Pancreas (tissue), 10 donors: ENCODE results near the gene VLDLR. TPM values are rescaled to one million over a fixed set of nuclear protein-coding genes. Genes with fewer than 3 reads are reported as not detected.

Source experiments
- ATAC-seq, 4 donors: fragments of 200-7000 bp; cut with Tn5 transposase; one replicate each; pipeline versions ENCODE4 v1.8.0 to v1.9.1; 2020; ENCODE audit warnings: mild to moderate bottlenecking in 4 of 4, moderate library complexity in 4 of 4
- DNase-seq, 6 donors: peaks; one replicate each; pipeline ENCODE4 v3.0.0-alpha.2; 2020
- FAIRE-seq: peaks from 2 replicates; lab custom pipeline; 2012; peaks lifted over from hg19 to GRCh38; lab: Jason Lieb, UNC
- H3K27ac ChIP-seq, 4 donors: fragments of 200-600 bp; sonication (generic); 1 replicate in 3 of 4; 2 replicates in 1 of 4; pipeline versions ENCODE4 v1.5.0 to v1.8.0; 2020
- H3K27me3 ChIP-seq, 4 donors: fragments of 200-600 bp; one replicate each; pipeline ENCODE4 v1.8.0; 2021
- H3K36me3 ChIP-seq, 3 donors: fragments of 200-600 bp; sonication (generic) in 1 of 3; one replicate each; pipeline versions ENCODE4 v1.5.0 to v1.8.0; 2020 to 2021
- H3K4me1 ChIP-seq, 3 donors: fragments of 200-600 bp; one replicate each; pipeline ENCODE4 v1.8.0; 2021
- H3K4me3 ChIP-seq, 4 donors: fragments of 200-600 bp; sonication (generic) in 2 of 4; one replicate each; pipeline versions ENCODE4 v1.5.0 to v1.8.0; 2020 to 2021
- H3K9me3 ChIP-seq, 4 donors: fragments of 200-600 bp; one replicate each; pipeline ENCODE4 v1.8.0; 2021
- WGBS, 2 donors: extraction: QIAGEN DNeasy Blood & Tissue Kit; methylation state at CpG; one replicate each; pipeline ENCODE4 v1.1.7; 2013; 5-methylcytosine and 5-hydroxymethylcytosine counted together
- intact Hi-C, 3 donors: fragments of 100-400 bp; cut with DNase I; formaldehyde crosslinking; loops; one replicate each; pipeline versions ENCODE4 v1.11.1 to v1.14.2; 2022
- polyA plus RNA-seq, 2 donors: library from polyadenylated mRNA; stranded (reverse); fragments of 200-250 nt; gene quantifications; one replicate each; pipeline ENCODE4 v1.2.3, GENCODE V29; 2013
- total RNA-seq, 6 donors: library from RNA; stranded (reverse); fragmentation: NEBNext Ultra II Directional in 4 of 6; extraction: Animal tissue kit (Norgen Biotek cat#: 25700) in 4 of 6; gene quantifications; one replicate each; pipeline versions ENCODE4 v1.2.1 to v1.2.4, GENCODE V29; 2021 to 2023
- TF ChIP-seq, protein P1 (sequence below), 4 donors: fragments of 200-600 bp; sonication (generic) in 3 of 4; IDR thresholded peaks; one replicate each; pipeline versions ENCODE4 v1.5.0 to v1.8.0; 2021; ENCODE audit warnings: antibody characterized with exemption in 4 of 4
- donor health status: healthy with polysubstance abuse.
- donor health status: DM: no; HTN: no; CAD: no; lungs with moderate emphysema.
- donor health status: DM: no; HTN: no; CAD: no.
- donor health status: control.
- donor health status: control.
- donor health status: Bipolar disorder and iron deficiency.
- donor health status: DM: yes; HTN: yes; CAD: no.
- donor health status: DM: no; HTN: no; CAD: no.
- donor health status: DM: no; HTN: no; CAD: no.
- donor health status: DM: yes; HTN: yes; CAD: no.

VLDLR gene
- total and polyA plus RNA-seq, 8 donors: 7.4 to 34.8 (median 24.0) TPM

GRCh38 chr9:2591967-2592366 is 29.6 kb upstream of the VLDLR start:
- no peak for DNase-seq
- H3K4me1 ChIP-seq: no peaks in the 10 kb centered on the region
- H3K9me3 ChIP-seq: no peaks in the 10 kb centered on the region
- H3K27me3 ChIP-seq: no peaks in the 10 kb centered on the region
- H3K4me3 ChIP-seq: no peak overlapping the region
- WGBS, 2 donors: 78 to 81% methylated on average over 1 of the region's 1 CpG
- TF ChIP-seq, protein P1, sequence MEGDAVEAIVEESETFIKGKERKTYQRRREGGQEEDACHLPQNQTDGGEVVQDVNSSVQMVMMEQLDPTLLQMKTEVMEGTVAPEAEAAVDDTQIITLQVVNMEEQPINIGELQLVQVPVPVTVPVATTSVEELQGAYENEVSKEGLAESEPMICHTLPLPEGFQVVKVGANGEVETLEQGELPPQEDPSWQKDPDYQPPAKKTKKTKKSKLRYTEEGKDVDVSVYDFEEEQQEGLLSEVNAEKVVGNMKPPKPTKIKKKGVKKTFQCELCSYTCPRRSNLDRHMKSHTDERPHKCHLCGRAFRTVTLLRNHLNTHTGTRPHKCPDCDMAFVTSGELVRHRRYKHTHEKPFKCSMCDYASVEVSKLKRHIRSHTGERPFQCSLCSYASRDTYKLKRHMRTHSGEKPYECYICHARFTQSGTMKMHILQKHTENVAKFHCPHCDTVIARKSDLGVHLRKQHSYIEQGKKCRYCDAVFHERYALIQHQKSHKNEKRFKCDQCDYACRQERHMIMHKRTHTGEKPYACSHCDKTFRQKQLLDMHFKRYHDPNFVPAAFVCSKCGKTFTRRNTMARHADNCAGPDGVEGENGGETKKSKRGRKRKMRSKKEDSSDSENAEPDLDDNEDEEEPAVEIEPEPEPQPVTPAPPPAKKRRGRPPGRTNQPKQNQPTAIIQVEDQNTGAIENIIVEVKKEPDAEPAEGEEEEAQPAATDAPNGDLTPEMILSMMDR (IDR thresholded peaks at IDR 0.05): no peak
- no peak for FAIRE-seq
- H3K36me3 ChIP-seq: no peaks in the 10 kb centered on the region
- no peak for ATAC-seq
- no peak overlapping the region for H3K27ac ChIP-seq
- intact Hi-C loops: no loop called here

DNA sequence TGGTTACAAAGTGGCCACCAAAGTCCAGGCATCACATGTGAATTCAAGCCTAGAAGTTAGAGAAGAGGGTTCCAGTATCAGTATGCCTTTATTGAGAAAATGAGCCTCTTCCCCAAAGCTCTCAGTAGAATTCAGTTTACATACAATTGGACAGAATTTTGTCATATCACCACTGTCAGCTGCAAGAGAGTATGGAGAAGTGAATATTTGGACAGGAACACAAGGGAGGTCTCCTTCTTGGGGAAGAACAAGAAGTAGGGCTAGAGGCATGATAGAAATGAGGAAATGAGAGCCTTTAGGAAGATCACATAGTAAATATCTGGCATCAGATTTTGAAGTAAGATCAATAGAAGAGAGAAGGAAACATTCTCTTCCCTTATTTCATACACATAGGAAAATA is 27.8 kb upstream of the VLDLR start:
- no peak for ATAC-seq
- no peak for FAIRE-seq
- TF ChIP-seq, protein P1 (IDR thresholded peaks at IDR 0.05): no peak
- no peaks in the 10 kb centered on the region for H3K27me3 ChIP-seq
- intact Hi-C loops: no loop called here
- H3K9me3 ChIP-seq: no peaks in the 10 kb centered on the region
- no peak overlapping the region for H3K27ac ChIP-seq
- no peaks in the 10 kb centered on the region for H3K36me3 ChIP-seq
- no peaks in the 10 kb centered on the region for H3K4me1 ChIP-seq
- H3K4me3 ChIP-seq: no peak overlapping the region
- no peak for DNase-seq

DNA sequence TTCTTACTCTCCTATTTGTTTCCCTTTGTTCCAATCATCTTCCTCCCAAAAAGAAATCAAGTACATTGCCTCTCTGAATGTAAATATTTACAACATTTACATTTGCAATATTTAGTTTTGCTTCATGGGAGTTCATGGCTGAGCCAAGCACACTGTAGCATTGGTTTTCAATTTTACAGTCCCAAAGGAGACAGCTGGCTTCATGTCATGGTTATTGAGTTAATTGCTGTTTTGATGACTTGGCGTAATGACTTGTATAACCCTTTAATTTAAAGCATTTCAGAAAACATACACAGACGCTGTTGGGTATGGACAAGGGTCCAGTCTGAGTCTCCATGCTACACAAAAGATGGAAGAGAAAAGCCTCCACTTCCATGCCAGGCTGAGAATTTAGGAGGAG is 25.6 kb upstream of the VLDLR start:
- H3K27me3 ChIP-seq: no peaks in the 10 kb centered on the region
- no peak overlapping the region for H3K27ac ChIP-seq
- H3K9me3 ChIP-seq: no peaks in the 10 kb centered on the region
- 79 to 81% methylated on average over 2 of the region's 2 CpGs for WGBS, 2 donors
- DNase-seq: no peak
- H3K4me3 ChIP-seq: no peak overlapping the region
- intact Hi-C loops: no loop called here
- TF ChIP-seq, protein P1 (IDR thresholded peaks at IDR 0.05): no peak
- H3K36me3 ChIP-seq: no peaks in the 10 kb centered on the region
- FAIRE-seq: no peak
- no peaks in the 10 kb centered on the region for H3K4me1 ChIP-seq
- no peak for ATAC-seq

GRCh38 chr9:2597483-2597882 is 24.1 kb upstream of the VLDLR start:
- peak in 1 of 4 donors; percentile 32 for ATAC-seq
- WGBS, 2 donors: 80 to 88% methylated on average over 1 of the region's 1 CpG

DNA sequence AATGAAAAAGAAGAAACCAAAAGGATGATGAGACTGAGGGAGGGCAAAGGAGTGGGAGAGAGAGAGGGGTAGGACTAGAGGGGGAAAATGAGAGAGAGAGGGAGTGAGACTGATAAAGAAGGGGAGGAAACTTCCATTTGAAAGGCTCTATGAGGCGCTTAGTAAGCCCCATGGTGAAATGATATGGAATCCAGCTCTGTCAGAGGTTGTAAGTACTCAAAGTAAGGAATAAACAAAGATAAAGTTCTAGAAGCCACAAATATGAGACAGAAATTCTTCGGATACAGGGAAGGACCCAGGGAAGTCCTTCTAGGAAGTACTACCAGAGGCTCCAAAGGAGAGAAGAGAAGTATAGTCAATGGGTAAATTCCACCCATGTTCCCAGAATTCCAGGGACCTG is 21.7 kb upstream of the VLDLR start:
- 88 to 94% methylated on average over 2 of the region's 2 CpGs for WGBS, 2 donors
- TF ChIP-seq, protein P1 (IDR thresholded peaks at IDR 0.05): no peak
- intact Hi-C loops: no loop called here
- Histone ChIP-seq H3K36me3 (no peaks in the 10 kb centered on the region), H3K4me1 (peaks cover 0 to 4% (median 0%) of the 10 kb centered on the region in 3 donors), H3K9me3 (no peaks in the 10 kb centered on the region), H3K27me3 (no peaks in the 10 kb centered on the region), H3K27ac (no peak overlapping the region), H3K4me3 (no peak overlapping the region)
- ATAC-seq (no peak), FAIRE-seq (no peak), DNase-seq (no peak)

More at GRCh38 chr9:2597483-2597882, 24.1 kb upstream of the VLDLR start:
- DNase-seq (no peak), FAIRE-seq (no peak)
- Histone ChIP-seq H3K4me3 (no peak overlapping the region), H3K4me1 (no peaks in the 10 kb centered on the region), H3K27ac (no peak overlapping the region), H3K9me3 (no peaks in the 10 kb centered on the region), H3K36me3 (no peaks in the 10 kb centered on the region), H3K27me3 (no peaks in the 10 kb centered on the region)
- intact Hi-C loops: no loop called here
- TF ChIP-seq, protein P1 (IDR thresholded peaks at IDR 0.05): no peak
